Measurements from ENCODE around the gene SYNJ2. TPM values are rescaled to one million over a fixed set of nuclear protein-coding genes. Genes with fewer than 3 reads are reported as not detected.

The SYNJ2 gene
- total RNA-seq, 1 donor from 2014 or later: 12.3 TPM

GRCh38 chr6:158008864-158009113 lies 27.1 kb downstream of the SYNJ2 start:
- no peak for TF ChIP-seq CTCF (IDR thresholded peaks at IDR 0.05; ENCODE audit: borderline replicate concordance)
- Histone ChIP-seq H3K36me3 (no peaks in the 10 kb centered on the region), H3K9me3 (replicated peaks) (no peaks in the 10 kb centered on the region), H3K27me3 (ENCODE audit: low read depth) (no peaks in the 10 kb centered on the region), H3K27ac (replicated peaks) (peak overlapping the region; percentile 77), H3K4me3 (no peak overlapping the region), H3K4me1 (peaks cover 52% of the 10 kb centered on the region)
- intact Hi-C loops (cut with micrococcal nuclease): no loop called here
- DNase-seq: peak; percentile 14

DNA sequence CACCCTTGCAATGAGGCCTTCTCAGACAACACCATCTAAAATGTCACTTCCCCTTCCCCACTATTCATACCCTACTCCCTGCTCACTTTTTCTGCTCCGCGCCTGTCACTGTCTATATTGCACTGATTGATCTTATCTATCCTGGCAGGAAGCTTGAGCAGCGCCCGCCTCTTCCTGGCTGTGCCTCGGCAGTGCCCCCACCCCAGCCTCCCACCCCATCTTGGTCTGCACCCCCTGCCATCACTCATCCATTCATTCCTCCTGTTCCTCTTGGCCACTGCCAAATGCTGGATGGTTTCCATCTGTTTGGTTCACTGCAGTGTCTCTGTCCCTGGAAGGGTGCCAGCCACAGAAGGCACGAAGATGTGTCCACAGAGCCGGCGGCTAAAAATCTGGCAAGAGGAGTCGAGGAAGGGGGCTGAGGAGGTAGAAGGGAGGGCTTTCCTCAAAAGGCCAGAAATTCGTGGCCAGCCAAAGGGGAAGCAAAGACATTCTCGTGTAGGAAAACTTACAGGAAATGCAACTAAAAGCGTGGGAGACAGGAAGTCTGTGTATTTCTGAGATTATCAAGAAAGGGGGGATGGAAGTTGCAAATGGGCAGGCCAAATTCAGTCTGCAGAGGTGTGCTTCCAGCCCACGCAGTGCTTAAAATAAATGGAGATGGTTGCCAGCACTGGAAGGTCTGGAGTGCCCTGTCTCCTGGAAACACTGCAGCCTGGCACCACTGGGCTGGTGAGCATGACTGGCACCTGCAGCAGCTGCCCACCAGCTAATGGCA lies 27.6 kb downstream of the SYNJ2 start:
- H3K36me3 ChIP-seq: no peaks in the 10 kb centered on the region
- intact Hi-C loops (cut with micrococcal nuclease): no loop called here
- no peaks in the 10 kb centered on the region for H3K9me3 ChIP-seq (replicated peaks)
- no peaks in the 10 kb centered on the region for H3K27me3 ChIP-seq (ENCODE audit: low read depth)
- H3K4me3 ChIP-seq: peak overlapping the region; percentile 19
- no peak for TF ChIP-seq CTCF (IDR thresholded peaks at IDR 0.05; ENCODE audit: borderline replicate concordance)
- peak; percentile 55 for DNase-seq
- peak overlapping the region; percentile 77 for H3K27ac ChIP-seq (replicated peaks)
- H3K4me1 ChIP-seq: peaks cover 46% of the 10 kb centered on the region

- Histone ChIP-seq H3K4me3 (no peak overlapping the region), H3K27ac (replicated peaks) (peak overlapping the region; percentile 77), H3K4me1 (peaks cover 42% of the 10 kb centered on the region), H3K9me3 (replicated peaks) (no peaks in the 10 kb centered on the region), H3K27me3 (ENCODE audit: low read depth) (no peaks in the 10 kb centered on the region), H3K36me3 (no peaks in the 10 kb centered on the region)
- intact Hi-C loops (cut with micrococcal nuclease): no loop called here
- no peak for TF ChIP-seq CTCF (IDR thresholded peaks at IDR 0.05; ENCODE audit: borderline replicate concordance)
- peak; percentile 3 for DNase-seq
These were observed 28.4 kb downstream of the SYNJ2 start for GRCh38 chr6:158009935-158010585.

DNA sequence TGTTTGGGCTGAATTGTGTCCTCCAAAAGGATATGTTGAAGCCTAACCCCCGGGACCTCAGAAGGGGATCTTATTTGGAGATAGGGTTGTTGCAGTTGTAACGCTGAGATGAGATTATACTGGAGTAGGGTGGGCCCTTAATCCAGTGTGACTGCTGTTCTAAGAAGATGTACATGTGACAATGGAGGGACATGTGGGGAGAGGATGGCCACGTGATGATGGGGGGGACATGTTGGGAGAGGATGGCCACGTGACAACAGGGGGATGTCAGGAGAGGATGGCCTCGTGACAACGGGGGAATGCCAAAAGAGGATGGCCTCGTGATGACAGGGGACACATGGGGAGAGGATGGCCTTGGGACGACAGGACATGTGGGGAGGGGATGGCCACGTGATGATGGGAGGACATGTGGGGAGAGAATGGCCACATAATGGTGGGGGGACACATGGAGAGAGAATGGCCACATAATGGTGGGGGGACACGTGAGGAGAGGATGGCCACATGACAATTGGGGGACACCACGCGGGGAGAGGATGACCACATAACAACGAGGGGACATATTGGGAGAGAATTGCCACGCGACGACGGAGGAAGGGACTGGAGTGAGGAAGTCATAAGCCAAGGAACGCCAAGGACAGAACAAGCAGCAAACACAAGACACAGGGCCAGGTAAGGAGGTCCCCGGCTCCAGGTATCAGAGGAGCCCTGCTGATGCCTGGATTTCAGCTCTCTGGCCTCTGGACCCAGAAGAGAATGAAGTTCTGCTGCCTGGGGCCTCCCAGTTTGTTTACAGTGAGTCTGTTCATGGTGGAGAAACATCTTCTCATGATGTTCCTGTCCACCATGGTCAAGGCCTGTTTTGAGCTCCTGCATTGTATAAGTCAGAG lies 29.2 kb downstream of the SYNJ2 start:
- intact Hi-C loops (cut with micrococcal nuclease): no loop called here
- H3K27me3 ChIP-seq (ENCODE audit: low read depth): no peaks in the 10 kb centered on the region
- no peaks in the 10 kb centered on the region for H3K9me3 ChIP-seq (replicated peaks)
- H3K4me1 ChIP-seq: peaks cover 42% of the 10 kb centered on the region
- H3K36me3 ChIP-seq: no peaks in the 10 kb centered on the region
- TF ChIP-seq CTCF (IDR thresholded peaks at IDR 0.05; ENCODE audit: borderline replicate concordance): no peak
- H3K4me3 ChIP-seq: no peak overlapping the region
- peak overlapping the region; percentile 77 for H3K27ac ChIP-seq (replicated peaks)
- peak; percentile 11 for DNase-seq

GRCh38 chr6:158011478-158011920 lies 29.8 kb downstream of the SYNJ2 start:
- Histone ChIP-seq H3K4me3 (no peak overlapping the region), H3K27ac (replicated peaks) (no peak overlapping the region), H3K4me1 (peaks cover 42% of the 10 kb centered on the region), H3K27me3 (ENCODE audit: low read depth) (no peaks in the 10 kb centered on the region), H3K36me3 (no peaks in the 10 kb centered on the region), H3K9me3 (replicated peaks) (no peaks in the 10 kb centered on the region)
- intact Hi-C loops (cut with micrococcal nuclease): no loop called here
- no peak for TF ChIP-seq CTCF (IDR thresholded peaks at IDR 0.05; ENCODE audit: borderline replicate concordance)
- peak; percentile 6 for DNase-seq

Data from left ventricle myocardium inferior (tissue), 1 donor.